ENCODE data around the gene CCDC77. TPM values are rescaled to one million over a fixed set of nuclear protein-coding genes. Genes with fewer than 3 reads are reported as not detected.

CCDC77 gene
- total RNA-seq, 1 experiment from 2014 or later, result 16.8 TPM

DNA sequence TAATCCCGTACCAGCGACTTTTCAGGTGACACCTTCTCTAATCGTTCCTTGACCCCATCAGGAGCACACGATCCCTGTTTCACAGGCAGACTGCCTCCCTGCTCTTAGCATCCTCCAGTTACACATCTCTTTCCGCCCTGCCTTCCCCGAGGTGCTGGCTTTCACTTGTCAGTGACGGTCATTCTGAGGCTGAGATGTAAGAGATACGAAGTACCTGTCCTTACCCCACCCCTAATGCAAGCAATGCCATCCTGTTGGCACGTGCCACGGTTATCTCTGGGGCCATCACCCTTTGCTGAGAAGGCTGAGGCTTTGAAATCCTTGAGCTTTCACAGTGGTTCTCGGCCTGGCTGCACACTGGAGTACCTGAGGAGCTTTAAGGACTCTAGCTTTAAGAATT lies 82.7 kb downstream of the CCDC77 start:
- no peak overlapping the region for H3K27ac Mint-ChIP-seq (ENCODE audit: unreplicated experiment)
- H3K4me1 Mint-ChIP-seq (ENCODE audit: low read depth, unreplicated experiment), result peaks cover 30% of the 10 kb centered on the region
- intact Hi-C loops (cut with micrococcal nuclease; ENCODE audit: unreplicated experiment), result no loop called here
- DNase-seq, result no peak
- peaks cover 42% of the 10 kb centered on the region for H3K27me3 Mint-ChIP-seq (ENCODE audit: unreplicated experiment)
- peaks cover 5% of the 10 kb centered on the region for H3K36me3 Mint-ChIP-seq (ENCODE audit: insufficient read depth, unreplicated experiment)
- TF ChIP-seq, protein P1, sequence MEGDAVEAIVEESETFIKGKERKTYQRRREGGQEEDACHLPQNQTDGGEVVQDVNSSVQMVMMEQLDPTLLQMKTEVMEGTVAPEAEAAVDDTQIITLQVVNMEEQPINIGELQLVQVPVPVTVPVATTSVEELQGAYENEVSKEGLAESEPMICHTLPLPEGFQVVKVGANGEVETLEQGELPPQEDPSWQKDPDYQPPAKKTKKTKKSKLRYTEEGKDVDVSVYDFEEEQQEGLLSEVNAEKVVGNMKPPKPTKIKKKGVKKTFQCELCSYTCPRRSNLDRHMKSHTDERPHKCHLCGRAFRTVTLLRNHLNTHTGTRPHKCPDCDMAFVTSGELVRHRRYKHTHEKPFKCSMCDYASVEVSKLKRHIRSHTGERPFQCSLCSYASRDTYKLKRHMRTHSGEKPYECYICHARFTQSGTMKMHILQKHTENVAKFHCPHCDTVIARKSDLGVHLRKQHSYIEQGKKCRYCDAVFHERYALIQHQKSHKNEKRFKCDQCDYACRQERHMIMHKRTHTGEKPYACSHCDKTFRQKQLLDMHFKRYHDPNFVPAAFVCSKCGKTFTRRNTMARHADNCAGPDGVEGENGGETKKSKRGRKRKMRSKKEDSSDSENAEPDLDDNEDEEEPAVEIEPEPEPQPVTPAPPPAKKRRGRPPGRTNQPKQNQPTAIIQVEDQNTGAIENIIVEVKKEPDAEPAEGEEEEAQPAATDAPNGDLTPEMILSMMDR (IDR thresholded peaks at IDR 0.05; ENCODE audit: unreplicated experiment), result no peak
- BruUV-seq (replicated peaks), result no TSS peak
- no peak overlapping the region for H3K4me3 Mint-ChIP-seq (ENCODE audit: low read depth, unreplicated experiment)
- H3K9me3 Mint-ChIP-seq (ENCODE audit: low read depth, unreplicated experiment), result peaks cover 1% of the 10 kb centered on the region
- CTCF ChIA-PET, result interaction anchor here (1.3 to 1.4 kb wide), 2 partner anchors 12 to 19 kb away, joined by 3 read pairs; no protein-coding TSS in a partner anchor

DNA sequence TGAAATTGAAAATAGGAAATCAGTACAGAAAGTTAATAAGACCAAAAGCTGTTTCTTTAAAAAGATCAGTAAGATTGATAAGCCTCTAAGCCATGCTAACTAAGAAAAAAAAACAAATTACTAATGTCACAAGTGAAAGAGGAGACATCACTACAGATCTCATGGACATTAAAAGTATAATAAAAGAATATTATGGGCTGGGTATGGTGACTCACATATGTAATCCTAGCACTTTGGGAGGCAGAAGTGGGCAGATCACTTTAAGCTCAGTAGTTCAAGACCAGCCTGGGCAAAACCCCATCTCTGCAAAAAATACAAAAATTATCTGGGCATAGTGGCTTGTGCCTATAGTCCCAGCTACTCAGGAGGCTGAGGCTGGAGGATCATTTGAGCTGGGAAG lies 88.8 kb downstream of the CCDC77 start:
- CTCF ChIA-PET, result no interaction called here
- Mint-ChIP-seq H3K27ac (ENCODE audit: unreplicated experiment) (no peak overlapping the region), H3K36me3 (ENCODE audit: insufficient read depth, unreplicated experiment) (peaks cover 5% of the 10 kb centered on the region), H3K27me3 (ENCODE audit: unreplicated experiment) (no peaks in the 10 kb centered on the region), H3K9me3 (ENCODE audit: low read depth, unreplicated experiment) (peaks cover 5% of the 10 kb centered on the region), H3K4me1 (ENCODE audit: low read depth, unreplicated experiment) (peaks cover 27% of the 10 kb centered on the region), H3K4me3 (ENCODE audit: low read depth, unreplicated experiment) (no peak overlapping the region)
- no TSS peak for BruUV-seq (replicated peaks)
- intact Hi-C loops (cut with micrococcal nuclease; ENCODE audit: unreplicated experiment), result no loop called here
- TF ChIP-seq, protein P1 (IDR thresholded peaks at IDR 0.05; ENCODE audit: unreplicated experiment), result no peak
- DNase-seq, result no peak

Other genes starting within 250 kb of the CCDC77 start
- 0.90 and 1.8 TPM in 2 replicates for gene SLC6A12, start 187.5 kb upstream of the CCDC77 start, total RNA-seq (2022)
- 3.5 and 4.8 TPM in 2 replicates for gene SLC6A13, start 138.8 kb upstream of the CCDC77 start, total RNA-seq (2022)
- 60.7 and 63.6 TPM in 2 replicates for gene KDM5A, start 12.3 kb upstream of the CCDC77 start, total RNA-seq (2022)
- 15.9 and 19.3 TPM in 2 replicates for gene B4GALNT3, start 58.3 kb downstream of the CCDC77 start, total RNA-seq (2022)

Measured in Calu3 (cell line).